ENCODE results near the gene RIT2.
"Not testable (repeated sequence)": the region's sequence is repeated elsewhere in the genome, so short reads cannot be mapped to it uniquely, and the experiment has no call there.

The RIT2 gene

DNA sequence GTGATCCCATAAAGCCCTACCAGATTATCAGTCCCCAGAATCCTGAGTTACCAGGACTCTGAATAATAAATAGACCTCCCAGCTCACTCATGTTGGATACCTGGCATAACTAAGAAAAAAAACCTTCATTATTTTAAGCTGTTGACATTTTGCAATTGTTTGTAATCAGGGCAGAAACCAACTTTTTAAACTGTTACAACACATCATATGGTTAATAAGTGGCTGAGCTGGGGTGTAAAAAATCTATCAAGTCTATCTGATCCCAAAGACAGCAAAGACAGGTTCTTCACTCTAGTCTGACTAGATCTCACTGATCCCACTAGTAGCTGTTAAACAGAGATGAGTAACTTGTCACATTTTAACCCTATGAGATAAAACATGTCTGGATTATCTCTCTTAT, 370.3 kb downstream of the RIT2 start:
- H4K20me1 ChIP-seq (ENCODE audit: insufficient read depth, low read length), result no peaks in the 10 kb centered on the region
- H3K27ac ChIP-seq (ENCODE audit: low read length), result no peak overlapping the region
- H3K4me3 ChIP-seq (ENCODE audit: low read length), result no peak overlapping the region
- no peak overlapping the region for H2AFZ ChIP-seq (ENCODE audit: low read depth, low read length)
- H3K9me3 ChIP-seq (ENCODE audit: insufficient read depth, low read length), result no peaks in the 10 kb centered on the region
- no peaks in the 10 kb centered on the region for H3K27me3 ChIP-seq (ENCODE audit: low read depth, low read length)
- no peaks in the 10 kb centered on the region for H3K4me1 ChIP-seq (ENCODE audit: low read length)
- no peak overlapping the region for H3K4me2 ChIP-seq (ENCODE audit: low read length)
- H3K36me3 ChIP-seq (replicated peaks; ENCODE audit: low read depth, low read length), result no peaks in the 10 kb centered on the region
- H3K79me2 ChIP-seq (ENCODE audit: low read length), result no peaks in the 10 kb centered on the region
- TF ChIP-seq, protein P1, sequence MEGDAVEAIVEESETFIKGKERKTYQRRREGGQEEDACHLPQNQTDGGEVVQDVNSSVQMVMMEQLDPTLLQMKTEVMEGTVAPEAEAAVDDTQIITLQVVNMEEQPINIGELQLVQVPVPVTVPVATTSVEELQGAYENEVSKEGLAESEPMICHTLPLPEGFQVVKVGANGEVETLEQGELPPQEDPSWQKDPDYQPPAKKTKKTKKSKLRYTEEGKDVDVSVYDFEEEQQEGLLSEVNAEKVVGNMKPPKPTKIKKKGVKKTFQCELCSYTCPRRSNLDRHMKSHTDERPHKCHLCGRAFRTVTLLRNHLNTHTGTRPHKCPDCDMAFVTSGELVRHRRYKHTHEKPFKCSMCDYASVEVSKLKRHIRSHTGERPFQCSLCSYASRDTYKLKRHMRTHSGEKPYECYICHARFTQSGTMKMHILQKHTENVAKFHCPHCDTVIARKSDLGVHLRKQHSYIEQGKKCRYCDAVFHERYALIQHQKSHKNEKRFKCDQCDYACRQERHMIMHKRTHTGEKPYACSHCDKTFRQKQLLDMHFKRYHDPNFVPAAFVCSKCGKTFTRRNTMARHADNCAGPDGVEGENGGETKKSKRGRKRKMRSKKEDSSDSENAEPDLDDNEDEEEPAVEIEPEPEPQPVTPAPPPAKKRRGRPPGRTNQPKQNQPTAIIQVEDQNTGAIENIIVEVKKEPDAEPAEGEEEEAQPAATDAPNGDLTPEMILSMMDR (IDR thresholded peaks at IDR 0.05; ENCODE audit: low read depth, low read length), result no peak
- TF ChIP-seq EZH2phosphoT487 (IDR thresholded peaks at IDR 0.05; ENCODE audit: low read depth), result no peak
- H3K9ac ChIP-seq (ENCODE audit: low read length), result no peak overlapping the region

DNA sequence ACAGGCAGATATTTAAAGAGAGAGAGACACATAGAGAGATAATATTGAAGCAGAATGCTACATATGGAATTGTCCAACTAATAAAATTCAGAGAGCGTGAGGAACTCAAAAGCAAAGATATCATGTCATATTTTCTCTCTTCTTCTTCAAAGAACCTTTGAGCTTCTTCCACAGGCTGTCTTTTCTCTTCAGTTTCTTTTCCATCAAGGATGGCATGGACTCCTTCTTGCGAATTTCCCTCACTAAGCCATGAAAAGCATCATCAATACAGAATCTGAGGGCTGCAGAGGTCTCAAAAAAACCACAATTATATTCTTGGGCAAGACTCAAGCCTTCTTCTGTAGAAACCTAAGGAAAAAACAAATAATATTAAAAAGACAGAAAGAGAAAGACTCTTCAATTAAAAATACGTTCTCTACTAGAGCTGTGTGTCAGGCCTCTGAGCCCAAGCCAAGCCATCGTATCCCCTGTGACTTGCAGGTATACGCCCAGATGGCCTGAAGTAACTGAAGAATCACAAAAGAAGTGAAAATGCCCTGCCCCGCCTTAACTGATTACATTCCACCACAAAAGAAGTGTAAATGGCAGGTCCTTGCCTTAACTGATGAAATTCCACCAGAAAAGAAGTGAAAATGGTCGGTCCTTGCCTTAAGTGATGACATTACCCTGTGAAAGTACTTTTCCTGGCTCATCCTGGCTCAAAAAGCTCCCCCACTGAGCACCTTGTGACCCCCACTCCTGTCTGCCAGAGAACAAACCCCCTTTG, 371.9 kb downstream of the RIT2 start:
- Histone ChIP-seq H3K4me2 (ENCODE audit: low read length) (no peak overlapping the region), H2AFZ (ENCODE audit: low read depth, low read length) (no peak overlapping the region), H3K9me3 (ENCODE audit: insufficient read depth, low read length) (no peaks in the 10 kb centered on the region), H3K27ac (ENCODE audit: low read length) (no peak overlapping the region), H3K79me2 (ENCODE audit: low read length) (no peaks in the 10 kb centered on the region), H3K9ac (ENCODE audit: low read length) (no peak overlapping the region), H4K20me1 (ENCODE audit: insufficient read depth, low read length) (no peaks in the 10 kb centered on the region), H3K4me1 (ENCODE audit: low read length) (no peaks in the 10 kb centered on the region), H3K4me3 (ENCODE audit: low read length) (no peak overlapping the region), H3K36me3 (replicated peaks; ENCODE audit: low read depth, low read length) (no peaks in the 10 kb centered on the region), H3K27me3 (ENCODE audit: low read depth, low read length) (no peaks in the 10 kb centered on the region)
- TF ChIP-seq EZH2phosphoT487 (IDR thresholded peaks at IDR 0.05; ENCODE audit: low read depth), result no peak
- TF ChIP-seq, protein P1 (IDR thresholded peaks at IDR 0.05; ENCODE audit: low read depth, low read length), result no peak

DNA sequence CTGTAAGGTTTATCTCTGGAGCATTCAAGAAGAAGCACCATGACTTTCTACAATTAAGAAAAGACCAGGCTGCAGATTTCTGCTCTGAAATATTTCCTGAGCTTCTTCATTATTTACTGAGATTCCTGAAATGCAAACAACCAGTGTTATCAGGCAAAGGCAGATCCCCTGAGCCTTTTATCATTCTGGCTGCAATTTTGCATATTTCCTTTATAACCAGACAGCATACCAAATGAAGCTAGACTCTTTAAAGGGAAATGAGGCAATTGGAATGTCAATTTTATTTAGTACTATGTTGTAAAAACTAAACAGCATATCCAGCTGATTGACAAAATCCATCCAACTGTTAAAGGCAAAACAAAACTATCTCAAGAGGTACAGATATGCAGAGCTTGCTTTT, 372.5 kb downstream of the RIT2 start:
- H3K36me3 ChIP-seq (replicated peaks; ENCODE audit: low read depth, low read length), result no peaks in the 10 kb centered on the region
- no peaks in the 10 kb centered on the region for H3K4me1 ChIP-seq (ENCODE audit: low read length)
- no peak overlapping the region for H3K27ac ChIP-seq (ENCODE audit: low read length)
- TF ChIP-seq EZH2phosphoT487 (IDR thresholded peaks at IDR 0.05; ENCODE audit: low read depth), result no peak
- TF ChIP-seq, protein P1 (IDR thresholded peaks at IDR 0.05; ENCODE audit: low read depth, low read length), result no peak
- H3K9me3 ChIP-seq (ENCODE audit: insufficient read depth, low read length), result no peaks in the 10 kb centered on the region
- no peak overlapping the region for H3K4me3 ChIP-seq (ENCODE audit: low read length)
- no peak overlapping the region for H3K4me2 ChIP-seq (ENCODE audit: low read length)
- H3K27me3 ChIP-seq (ENCODE audit: low read depth, low read length), result no peaks in the 10 kb centered on the region
- no peaks in the 10 kb centered on the region for H4K20me1 ChIP-seq (ENCODE audit: insufficient read depth, low read length)
- no peaks in the 10 kb centered on the region for H3K79me2 ChIP-seq (ENCODE audit: low read length)
- no peak overlapping the region for H3K9ac ChIP-seq (ENCODE audit: low read length)
- H2AFZ ChIP-seq (ENCODE audit: low read depth, low read length), result no peak overlapping the region

DNA sequence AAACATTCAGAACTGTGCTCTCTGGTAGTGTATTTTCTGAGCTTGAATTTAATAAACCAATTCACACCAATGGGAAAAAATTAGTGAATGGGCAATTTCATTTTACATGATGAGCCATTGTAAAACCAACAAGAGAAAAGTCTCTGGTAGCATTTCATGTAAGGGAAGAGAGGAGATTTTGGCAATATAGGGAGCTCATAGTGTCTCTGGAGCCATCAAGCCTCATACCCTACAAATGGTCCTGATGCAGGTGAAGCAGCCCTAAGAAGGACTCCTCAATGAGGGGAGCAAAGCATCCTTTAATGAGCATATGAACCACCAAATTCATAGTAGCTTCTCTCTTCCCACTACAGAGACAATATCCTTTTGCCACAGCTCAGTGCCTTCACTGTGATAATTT, 373.0 kb downstream of the RIT2 start:
- H4K20me1 ChIP-seq (ENCODE audit: insufficient read depth, low read length), result no peaks in the 10 kb centered on the region
- no peaks in the 10 kb centered on the region for H3K4me1 ChIP-seq (ENCODE audit: low read length)
- TF ChIP-seq EZH2phosphoT487 (IDR thresholded peaks at IDR 0.05; ENCODE audit: low read depth), result no peak
- TF ChIP-seq, protein P1 (IDR thresholded peaks at IDR 0.05; ENCODE audit: low read depth, low read length), result no peak
- H3K27me3 ChIP-seq (ENCODE audit: low read depth, low read length), result no peaks in the 10 kb centered on the region
- H2AFZ ChIP-seq (ENCODE audit: low read depth, low read length), result no peak overlapping the region
- H3K9me3 ChIP-seq (ENCODE audit: insufficient read depth, low read length), result no peaks in the 10 kb centered on the region
- H3K4me3 ChIP-seq (ENCODE audit: low read length), result no peak overlapping the region
- H3K79me2 ChIP-seq (ENCODE audit: low read length), result no peaks in the 10 kb centered on the region
- no peak overlapping the region for H3K4me2 ChIP-seq (ENCODE audit: low read length)
- no peak overlapping the region for H3K9ac ChIP-seq (ENCODE audit: low read length)
- H3K27ac ChIP-seq (ENCODE audit: low read length), result no peak overlapping the region
- H3K36me3 ChIP-seq (replicated peaks; ENCODE audit: low read depth, low read length), result no peaks in the 10 kb centered on the region

DNA sequence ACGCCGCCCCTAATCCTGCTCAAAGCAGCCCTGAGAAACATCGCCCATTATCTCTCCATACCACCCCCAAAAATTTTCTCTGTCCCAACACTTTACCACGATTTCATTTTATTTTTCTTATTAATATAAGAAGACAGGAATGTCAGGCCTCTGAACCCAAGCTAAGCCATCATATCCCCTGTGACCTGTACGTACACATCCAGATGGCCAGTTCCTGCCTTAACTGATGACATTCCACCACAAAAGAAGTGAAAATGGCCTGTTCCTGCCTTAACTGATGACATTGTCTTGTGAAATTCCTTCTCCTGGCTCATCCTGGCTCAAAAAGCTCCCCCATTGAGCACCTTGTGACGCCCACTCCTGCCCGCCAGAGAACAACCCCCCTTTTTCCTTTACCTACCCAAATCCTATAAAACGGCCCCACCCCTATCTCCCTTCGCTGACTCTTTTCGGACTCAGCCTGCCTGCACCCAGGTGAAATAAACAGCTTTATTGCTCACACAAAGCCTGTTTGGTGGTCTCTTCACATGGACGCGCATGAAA, 373.6 kb downstream of the RIT2 start:
- H3K36me3 ChIP-seq (replicated peaks; ENCODE audit: low read depth, low read length); H3K9ac ChIP-seq (ENCODE audit: low read length); H3K79me2 ChIP-seq (ENCODE audit: low read length); H3K4me1 ChIP-seq (ENCODE audit: low read length); H3K9me3 ChIP-seq (ENCODE audit: insufficient read depth, low read length); H2AFZ ChIP-seq (ENCODE audit: low read depth, low read length); H4K20me1 ChIP-seq (ENCODE audit: insufficient read depth, low read length); H3K4me2 ChIP-seq (ENCODE audit: low read length); H3K27ac ChIP-seq (ENCODE audit: low read length); H3K4me3 ChIP-seq (ENCODE audit: low read length); H3K27me3 ChIP-seq (ENCODE audit: low read depth, low read length): not testable (repeated sequence)

DNA sequence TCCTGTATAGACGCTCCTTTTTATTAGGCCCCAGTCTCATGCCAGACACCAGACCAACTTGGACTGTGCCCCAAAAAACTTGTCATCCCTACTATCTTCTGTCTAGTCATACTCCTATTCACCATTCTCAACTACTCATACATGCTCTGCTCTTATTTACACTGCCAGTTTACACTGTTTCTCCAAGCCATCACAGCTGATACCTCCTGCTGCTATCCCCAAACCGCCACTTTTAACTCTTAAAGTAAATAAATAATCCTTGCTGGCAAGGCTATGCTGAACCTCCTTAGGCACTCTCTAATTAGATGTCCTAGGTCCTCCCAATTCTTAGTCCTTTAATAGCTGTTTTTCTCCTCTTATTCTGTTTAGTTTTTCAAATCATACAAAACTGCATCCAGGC, 374.2 kb downstream of the RIT2 start:
- H3K9ac ChIP-seq (ENCODE audit: low read length), result not testable (repeated sequence)

More for the DNA sequence above, 374.2 kb downstream of the RIT2 start:
- not testable (repeated sequence) for H3K36me3 ChIP-seq (replicated peaks; ENCODE audit: low read depth, low read length); H4K20me1 ChIP-seq (ENCODE audit: insufficient read depth, low read length); H3K4me1 ChIP-seq (ENCODE audit: low read length); H3K27me3 ChIP-seq (ENCODE audit: low read depth, low read length); H3K4me3 ChIP-seq (ENCODE audit: low read length); H3K79me2 ChIP-seq (ENCODE audit: low read length); H3K9me3 ChIP-seq (ENCODE audit: insufficient read depth, low read length); H3K27ac ChIP-seq (ENCODE audit: low read length); H2AFZ ChIP-seq (ENCODE audit: low read depth, low read length); H3K4me2 ChIP-seq (ENCODE audit: low read length)

Data from OCI-LY3 (cell line).